ENCODE results near the gene DTHD1. TPM values are rescaled to one million over a fixed set of nuclear protein-coding genes. Genes with fewer than 3 reads are reported as not detected.

DTHD1 gene
- total RNA-seq, 2 experiments from 2014 or later = 0.11 to 0.16 TPM

DNA sequence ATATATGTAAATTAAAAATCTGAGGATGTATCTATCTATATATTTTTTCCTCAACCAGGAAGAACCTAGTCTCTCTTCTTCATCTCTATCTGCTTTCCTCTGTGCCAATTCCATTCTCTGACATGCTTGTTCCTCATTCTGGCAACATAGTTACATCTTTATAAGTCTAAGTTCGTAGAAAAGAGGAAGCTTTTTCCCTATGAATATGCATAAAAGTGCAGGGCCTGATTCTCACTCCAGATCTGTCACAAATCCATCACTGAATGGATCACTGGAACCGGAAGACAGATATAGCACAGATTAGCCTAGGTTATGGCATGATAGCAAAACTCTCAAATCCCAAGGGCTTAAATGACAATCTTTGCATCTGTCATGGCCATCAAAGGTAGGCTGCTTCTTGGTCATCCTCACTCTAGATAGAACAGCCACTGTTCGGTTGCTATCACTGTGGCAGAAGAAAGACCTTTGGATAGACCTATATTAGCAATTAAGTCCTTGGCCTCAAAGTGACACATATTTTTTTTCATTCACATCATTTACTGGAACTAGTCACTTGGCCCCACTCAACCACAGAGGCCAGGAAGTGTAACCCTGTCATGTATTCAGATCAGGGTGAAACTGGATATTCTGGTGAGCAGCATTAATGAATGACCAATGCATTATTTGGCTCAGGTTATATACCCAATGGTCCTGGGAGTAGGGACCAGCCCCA lies 22.2 kb downstream of the DTHD1 start:
- no peak overlapping the region for H3K4me3 ChIP-seq (ENCODE audit: low read length)
- intact Hi-C loops (cut with DNase I, micrococcal nuclease) = no loop called here

DNA sequence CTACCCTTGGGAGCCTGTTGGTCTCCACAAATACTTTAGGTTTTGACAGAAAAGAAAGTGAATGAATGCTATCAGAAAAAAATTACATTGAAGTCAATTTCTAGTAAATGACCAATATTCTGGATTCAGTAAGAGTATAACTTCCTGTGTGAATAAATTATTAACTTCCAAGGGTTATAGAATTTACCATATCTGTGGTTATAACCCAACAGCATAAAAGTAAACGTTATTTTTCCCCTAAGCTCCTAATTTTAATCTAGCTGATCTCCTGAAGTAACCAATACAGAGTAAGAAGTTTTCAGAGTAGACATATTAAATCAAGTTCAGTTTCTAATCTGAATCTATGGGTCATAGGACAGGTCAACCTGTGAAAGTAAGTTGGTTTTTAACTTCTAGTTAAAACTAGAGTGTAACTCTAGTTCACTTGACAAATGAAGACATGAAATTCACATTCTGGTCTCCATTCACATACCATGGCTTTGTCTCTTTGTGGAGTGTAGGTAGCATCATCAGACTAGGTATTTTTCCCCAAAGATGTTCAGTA lies 22.8 kb downstream of the DTHD1 start:
- Histone ChIP-seq H3K4me1 (ENCODE audit: insufficient read depth, low read length) (no peaks in the 10 kb centered on the region), H3K4me3 (ENCODE audit: low read length) (no peak overlapping the region)

More for the DNA sequence above, 22.2 kb downstream of the DTHD1 start:
- no peak overlapping the region for H3K27ac Mint-ChIP-seq
- no peak for ATAC-seq (ENCODE audit: poor library complexity)
- H3K4me1 ChIP-seq (ENCODE audit: insufficient read depth, low read length) = no peaks in the 10 kb centered on the region
- no peak overlapping the region for H3K4me3 Mint-ChIP-seq
- no peaks in the 10 kb centered on the region for H3K36me3 Mint-ChIP-seq (ENCODE audit: low read depth)
- no peaks in the 10 kb centered on the region for H3K9me3 Mint-ChIP-seq
- H3K27ac ChIP-seq (ENCODE audit: low read depth in 1 of 2, low read length in 2 of 2) = no peak overlapping the region
- H3K27me3 ChIP-seq (ENCODE audit: control insufficient read depth in 1 of 2, insufficient read depth in 2 of 2, low read length in 2 of 2) = no peaks in the 10 kb centered on the region
- no peaks in the 10 kb centered on the region for H3K36me3 ChIP-seq (ENCODE audit: insufficient read depth, low read length)
- no peaks in the 10 kb centered on the region for H3K4me1 Mint-ChIP-seq (ENCODE audit: low read depth)
- CTCF ChIA-PET = no interaction called here
- no peaks in the 10 kb centered on the region for H3K27me3 Mint-ChIP-seq
- TF ChIP-seq, protein P1, sequence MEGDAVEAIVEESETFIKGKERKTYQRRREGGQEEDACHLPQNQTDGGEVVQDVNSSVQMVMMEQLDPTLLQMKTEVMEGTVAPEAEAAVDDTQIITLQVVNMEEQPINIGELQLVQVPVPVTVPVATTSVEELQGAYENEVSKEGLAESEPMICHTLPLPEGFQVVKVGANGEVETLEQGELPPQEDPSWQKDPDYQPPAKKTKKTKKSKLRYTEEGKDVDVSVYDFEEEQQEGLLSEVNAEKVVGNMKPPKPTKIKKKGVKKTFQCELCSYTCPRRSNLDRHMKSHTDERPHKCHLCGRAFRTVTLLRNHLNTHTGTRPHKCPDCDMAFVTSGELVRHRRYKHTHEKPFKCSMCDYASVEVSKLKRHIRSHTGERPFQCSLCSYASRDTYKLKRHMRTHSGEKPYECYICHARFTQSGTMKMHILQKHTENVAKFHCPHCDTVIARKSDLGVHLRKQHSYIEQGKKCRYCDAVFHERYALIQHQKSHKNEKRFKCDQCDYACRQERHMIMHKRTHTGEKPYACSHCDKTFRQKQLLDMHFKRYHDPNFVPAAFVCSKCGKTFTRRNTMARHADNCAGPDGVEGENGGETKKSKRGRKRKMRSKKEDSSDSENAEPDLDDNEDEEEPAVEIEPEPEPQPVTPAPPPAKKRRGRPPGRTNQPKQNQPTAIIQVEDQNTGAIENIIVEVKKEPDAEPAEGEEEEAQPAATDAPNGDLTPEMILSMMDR (IDR thresholded peaks at IDR 0.05) = no peak
- no peaks in the 10 kb centered on the region for H3K9me3 ChIP-seq (ENCODE audit: control insufficient read depth in 1 of 2, insufficient read depth in 1 of 2, low read length in 2 of 2)
- POLR2A ChIA-PET = no interaction called here
- DNase-seq = peak in 1 of 14 experiments; percentile 15

DNA sequence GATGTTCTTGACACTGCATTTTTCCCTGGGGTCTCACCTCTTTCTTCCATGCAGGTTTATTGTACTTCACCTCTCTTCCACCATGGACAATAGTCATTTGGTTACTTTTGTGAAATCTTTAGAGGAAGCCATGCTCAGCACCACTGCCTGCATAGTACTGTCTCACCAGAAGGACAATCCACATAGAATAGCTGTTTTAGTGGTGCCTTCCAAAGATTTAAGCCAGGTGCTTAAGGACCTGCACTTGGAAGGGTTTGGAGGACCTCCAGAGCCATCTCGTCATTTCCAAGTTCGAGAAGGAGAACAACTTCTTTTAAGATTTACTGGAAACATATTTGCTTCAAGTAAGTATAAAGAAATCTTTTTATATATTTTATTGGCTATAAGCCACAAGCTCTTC lies 26.7 kb downstream of the DTHD1 start:
- Mint-ChIP-seq H3K4me1 (ENCODE audit: low read depth) (peaks cover 14% of the 10 kb centered on the region), H3K9me3 (no peaks in the 10 kb centered on the region), H3K36me3 (ENCODE audit: low read depth) (no peaks in the 10 kb centered on the region), H3K27ac (no peak overlapping the region), H3K27me3 (no peaks in the 10 kb centered on the region), H3K4me3 (no peak overlapping the region)
- CTCF ChIA-PET = no interaction called here
- peaks cover 15% of the 10 kb centered on the region for H3K4me1 ChIP-seq (ENCODE audit: insufficient read depth, low read length)
- DNase-seq (no peak), ATAC-seq (ENCODE audit: poor library complexity) (no peak)
- intact Hi-C loops (cut with DNase I, micrococcal nuclease) = no loop called here
- H3K27ac ChIP-seq (ENCODE audit: low read depth in 1 of 2, low read length in 2 of 2) = no peak overlapping the region
- no peaks in the 10 kb centered on the region for H3K9me3 ChIP-seq (ENCODE audit: control insufficient read depth in 1 of 2, insufficient read depth in 1 of 2, low read length in 2 of 2)
- H3K36me3 ChIP-seq (ENCODE audit: insufficient read depth, low read length) = no peaks in the 10 kb centered on the region
- H3K4me3 ChIP-seq (ENCODE audit: low read length) = no peak overlapping the region
- TF ChIP-seq, protein P1 (IDR thresholded peaks at IDR 0.05) = no peak
- H3K27me3 ChIP-seq (ENCODE audit: control insufficient read depth in 1 of 2, insufficient read depth in 2 of 2, low read length in 2 of 2) = no peaks in the 10 kb centered on the region
- POLR2A ChIA-PET = no interaction called here

More for the DNA sequence above, 22.8 kb downstream of the DTHD1 start:
- H3K9me3 ChIP-seq (ENCODE audit: control insufficient read depth in 1 of 2, insufficient read depth in 1 of 2, low read length in 2 of 2) = no peaks in the 10 kb centered on the region
- no peaks in the 10 kb centered on the region for H3K27me3 Mint-ChIP-seq
- ChIA-PET CTCF (no interaction called here), POLR2A (no interaction called here)
- no peaks in the 10 kb centered on the region for H3K27me3 ChIP-seq (ENCODE audit: control insufficient read depth in 1 of 2, insufficient read depth in 2 of 2, low read length in 2 of 2)
- no peaks in the 10 kb centered on the region for H3K9me3 Mint-ChIP-seq
- no peaks in the 10 kb centered on the region for H3K4me1 Mint-ChIP-seq (ENCODE audit: low read depth)
- intact Hi-C loops (cut with DNase I, micrococcal nuclease) = no loop called here
- no peak overlapping the region for H3K27ac Mint-ChIP-seq
- no peak overlapping the region for H3K27ac ChIP-seq (ENCODE audit: low read depth in 1 of 2, low read length in 2 of 2)
- no peaks in the 10 kb centered on the region for H3K36me3 ChIP-seq (ENCODE audit: insufficient read depth, low read length)
- no peaks in the 10 kb centered on the region for H3K36me3 Mint-ChIP-seq (ENCODE audit: low read depth)
- ATAC-seq (ENCODE audit: poor library complexity) = no peak
- H3K4me3 Mint-ChIP-seq = no peak overlapping the region
- TF ChIP-seq, protein P1 (IDR thresholded peaks at IDR 0.05) = no peak
- DNase-seq = no peak
